Fibroblast of lung (primary cell): Measurements from ENCODE around the gene MUSTN1. TPM values are rescaled to one million over a fixed set of nuclear protein-coding genes. Genes with fewer than 3 reads are reported as not detected.

Source experiments
- DNase-seq, 2 donors: peaks; one replicate each; pipeline versions ENCODE4 v3.0.0 to v3.0.0-alpha.2; 2010; ENCODE audit warnings: low read depth in 2 of 2
- H2AFZ ChIP-seq: 2 replicates; pipeline ENCODE4 v1.5.1; 2012; ENCODE audit warnings: low read length, control low read depth, inconsistent platforms
- H3K27ac ChIP-seq: 2 replicates; pipeline ENCODE4 v1.5.1; 2011; ENCODE audit warnings: low read length, control low read depth; ENCODE audit not compliant: insufficient read depth
- H3K27me3 ChIP-seq: 2 replicates; pipeline ENCODE4 v1.5.1; 2011; ENCODE audit warnings: mild to moderate bottlenecking, low read length; ENCODE audit not compliant: control insufficient read depth, insufficient read depth
- H3K36me3 ChIP-seq: 2 replicates; pipeline ENCODE4 v1.5.1; 2011; ENCODE audit warnings: low read length; ENCODE audit not compliant: control insufficient read depth, insufficient read depth
- H3K4me1 ChIP-seq: 2 replicates; pipeline ENCODE4 v1.5.1; 2011; ENCODE audit warnings: low read length; ENCODE audit not compliant: control insufficient read depth, insufficient read depth; ENCODE audit errors: extremely low read depth
- H3K4me2 ChIP-seq: 2 replicates; pipeline ENCODE4 v1.5.1; 2011; ENCODE audit warnings: low read length, control low read depth; ENCODE audit not compliant: insufficient read depth; ENCODE audit errors: extremely low read depth
- H3K4me3 ChIP-seq, 4 experiments: fragments of 200-600 bp in 1 of 4; sonication (generic) in 1 of 4; replicated peaks in 1 of 4; 2 replicates each; pipeline ENCODE4 v1.5.1; 2011 to 2016; ENCODE audit warnings: low read length in 4 of 4, low read depth in 3 of 4, mild to moderate bottlenecking in 3 of 4, control low read depth in 2 of 4, inconsistent platforms in 1 of 4, mixed read lengths in 1 of 4; ENCODE audit not compliant: insufficient read depth in 1 of 4; ENCODE audit errors: control extremely low read depth in 1 of 4
- H3K79me2 ChIP-seq: 2 replicates; pipeline ENCODE4 v1.5.1; 2012; ENCODE audit warnings: mild to moderate bottlenecking, low read length, inconsistent platforms; ENCODE audit not compliant: control insufficient read depth, insufficient read depth
- H3K9ac ChIP-seq: 2 replicates; pipeline ENCODE4 v1.5.1; 2011; ENCODE audit warnings: mild to moderate bottlenecking, low read length, control low read depth; ENCODE audit not compliant: insufficient read depth
- H3K9me3 ChIP-seq: 2 replicates; pipeline ENCODE4 v1.5.1; 2012; ENCODE audit warnings: low read depth, low read length; ENCODE audit not compliant: control insufficient read depth, insufficient read depth
- H4K20me1 ChIP-seq: 2 replicates; pipeline ENCODE4 v1.5.1; 2011; ENCODE audit warnings: low read length; ENCODE audit not compliant: control insufficient read depth, insufficient read depth; ENCODE audit errors: extremely low read depth
- EZH2 ChIP-seq: IDR thresholded peaks from 2 replicates; pipeline ENCODE4 v1.5.1; 2012; ENCODE audit warnings: low read length, control low read depth, mild to moderate bottlenecking; ENCODE audit errors: missing control alignments
- polyA plus RNA-seq, 2 donors: library from polyadenylated mRNA; depleted of rRNA in 1 of 2; stranded (reverse) in 1 of 2; unstranded in 1 of 2; fragments of >200 nt; gene quantifications; 2 replicates each; pipeline ENCODE4 v1.2.1, GENCODE V29; 2011 to 2012; ENCODE audit warnings: missing spikeins in 1 of 2
- total RNA-seq: library from RNA; depleted of rRNA; stranded (reverse); fragments of >200 nt; gene quantifications from 2 replicates; pipeline ENCODE4 v1.2.1, GENCODE V29; 2014
- TF ChIP-seq, protein P1 (sequence below), 2 donors: IDR thresholded peaks in 1 of 2; conservative IDR thresholded peaks in 1 of 2; 1 replicate in 1 of 2; 2 replicates in 1 of 2; pipeline ENCODE4 v1.5.1; 2011 to 2012; ENCODE audit warnings: low read length in 2 of 2, control low read depth in 1 of 2, inconsistent platforms in 1 of 2, low read depth in 1 of 2, mild to moderate bottlenecking in 1 of 2

MUSTN1 gene
- total and polyA plus RNA-seq, 2 donors (not counting 1 experiment from before 2014, with no cell fraction given), result 3.2 TPM; not detected in 1

DNA sequence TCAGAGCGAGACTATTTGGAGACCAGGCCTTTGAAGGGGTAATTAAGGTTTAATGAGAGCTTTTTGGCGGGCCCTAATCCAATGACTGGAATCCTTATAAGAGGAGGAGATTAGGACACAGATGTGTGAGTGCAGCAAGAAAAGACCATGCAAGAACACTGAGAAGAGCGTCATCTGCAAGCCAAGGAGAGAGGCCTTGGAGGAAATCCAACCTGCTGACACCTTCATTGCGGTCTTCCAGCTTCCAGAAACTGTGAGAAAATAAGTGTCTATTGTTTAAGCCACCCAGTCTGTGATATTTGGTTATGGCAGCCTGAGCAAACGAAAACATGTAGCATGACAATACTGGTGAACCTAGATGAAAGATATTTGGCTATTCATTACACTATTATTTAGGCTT is 23.0 kb upstream of the MUSTN1 start:
- no peaks in the 10 kb centered on the region for H3K27me3 ChIP-seq
- H4K20me1 ChIP-seq, result no peaks in the 10 kb centered on the region
- H3K36me3 ChIP-seq, result no peaks in the 10 kb centered on the region
- TF ChIP-seq, protein P1, sequence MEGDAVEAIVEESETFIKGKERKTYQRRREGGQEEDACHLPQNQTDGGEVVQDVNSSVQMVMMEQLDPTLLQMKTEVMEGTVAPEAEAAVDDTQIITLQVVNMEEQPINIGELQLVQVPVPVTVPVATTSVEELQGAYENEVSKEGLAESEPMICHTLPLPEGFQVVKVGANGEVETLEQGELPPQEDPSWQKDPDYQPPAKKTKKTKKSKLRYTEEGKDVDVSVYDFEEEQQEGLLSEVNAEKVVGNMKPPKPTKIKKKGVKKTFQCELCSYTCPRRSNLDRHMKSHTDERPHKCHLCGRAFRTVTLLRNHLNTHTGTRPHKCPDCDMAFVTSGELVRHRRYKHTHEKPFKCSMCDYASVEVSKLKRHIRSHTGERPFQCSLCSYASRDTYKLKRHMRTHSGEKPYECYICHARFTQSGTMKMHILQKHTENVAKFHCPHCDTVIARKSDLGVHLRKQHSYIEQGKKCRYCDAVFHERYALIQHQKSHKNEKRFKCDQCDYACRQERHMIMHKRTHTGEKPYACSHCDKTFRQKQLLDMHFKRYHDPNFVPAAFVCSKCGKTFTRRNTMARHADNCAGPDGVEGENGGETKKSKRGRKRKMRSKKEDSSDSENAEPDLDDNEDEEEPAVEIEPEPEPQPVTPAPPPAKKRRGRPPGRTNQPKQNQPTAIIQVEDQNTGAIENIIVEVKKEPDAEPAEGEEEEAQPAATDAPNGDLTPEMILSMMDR (conservative IDR thresholded peaks at IDR 0.05 in 1 of 2, IDR thresholded peaks at IDR 0.05 in 1 of 2; ENCODE audit: low read depth in 1 of 2, low read length in 2 of 2), result no peak
- no peak for TF ChIP-seq EZH2
- H2AFZ ChIP-seq, result no peak overlapping the region
- no peaks in the 10 kb centered on the region for H3K4me1 ChIP-seq
- no peaks in the 10 kb centered on the region for H3K79me2 ChIP-seq
- DNase-seq, result no peak
- H3K9me3 ChIP-seq, result no peaks in the 10 kb centered on the region
- no peak overlapping the region for H3K9ac ChIP-seq
- no peak overlapping the region for H3K4me3 ChIP-seq
- no peak overlapping the region for H3K4me2 ChIP-seq
- no peak overlapping the region for H3K27ac ChIP-seq

DNA sequence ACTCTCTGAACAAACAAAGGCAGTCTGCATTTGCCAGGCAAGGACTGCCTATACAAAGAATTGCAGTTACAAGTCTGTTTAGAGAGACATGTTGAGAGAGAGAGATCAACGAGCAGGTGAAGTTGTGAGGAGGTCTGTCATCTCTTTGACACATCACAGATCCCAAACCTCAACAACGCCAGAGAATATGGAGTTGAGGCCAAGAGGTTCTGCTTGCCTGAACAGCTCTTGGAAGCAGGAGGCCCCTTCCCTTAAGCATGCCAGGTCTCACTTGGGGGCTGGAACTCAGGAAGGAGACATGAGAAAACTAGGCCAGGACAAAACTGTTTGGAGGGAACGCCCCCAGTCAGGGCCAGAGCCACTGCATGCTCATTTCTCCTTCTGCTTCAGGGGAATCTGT is 22.3 kb upstream of the MUSTN1 start:
- no peak overlapping the region for H3K4me2 ChIP-seq
- TF ChIP-seq, protein P1 (conservative IDR thresholded peaks at IDR 0.05 in 1 of 2, IDR thresholded peaks at IDR 0.05 in 1 of 2; ENCODE audit: low read depth in 1 of 2, low read length in 2 of 2), result no peak
- no peak for TF ChIP-seq EZH2
- no peaks in the 10 kb centered on the region for H3K79me2 ChIP-seq
- no peak for DNase-seq
- H3K4me1 ChIP-seq, result no peaks in the 10 kb centered on the region
- no peak overlapping the region for H3K9ac ChIP-seq
- no peak overlapping the region for H2AFZ ChIP-seq
- H3K9me3 ChIP-seq, result no peaks in the 10 kb centered on the region
- H3K27me3 ChIP-seq, result no peaks in the 10 kb centered on the region
- H4K20me1 ChIP-seq, result no peaks in the 10 kb centered on the region
- H3K4me3 ChIP-seq, result no peak overlapping the region
- no peaks in the 10 kb centered on the region for H3K36me3 ChIP-seq
- no peak overlapping the region for H3K27ac ChIP-seq

DNA sequence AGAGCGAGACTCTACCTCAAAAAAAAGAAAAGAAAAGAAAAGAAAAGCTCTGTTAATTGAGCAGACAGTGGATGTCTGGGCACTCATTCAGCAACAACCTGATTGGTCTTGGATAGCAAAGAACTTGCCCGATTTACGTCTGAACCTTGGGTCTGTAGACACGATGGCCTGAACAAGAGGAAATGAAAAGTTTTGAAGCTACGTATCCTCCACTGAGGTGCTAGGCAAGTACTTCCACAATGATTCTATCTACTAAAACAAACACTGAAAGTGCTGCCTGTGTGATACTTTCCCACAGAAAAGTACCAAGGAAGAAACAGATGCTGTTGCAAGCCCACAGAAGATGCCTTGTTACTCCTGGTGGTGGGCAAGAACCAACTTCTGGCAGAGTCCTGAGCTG is 21.8 kb upstream of the MUSTN1 start:
- H3K79me2 ChIP-seq, result no peaks in the 10 kb centered on the region
- no peak overlapping the region for H2AFZ ChIP-seq
- no peak for DNase-seq
- H3K4me3 ChIP-seq, result no peak overlapping the region
- no peaks in the 10 kb centered on the region for H3K27me3 ChIP-seq
- TF ChIP-seq EZH2, result no peak
- TF ChIP-seq, protein P1 (conservative IDR thresholded peaks at IDR 0.05 in 1 of 2, IDR thresholded peaks at IDR 0.05 in 1 of 2; ENCODE audit: low read depth in 1 of 2, low read length in 2 of 2), result no peak
- no peak overlapping the region for H3K27ac ChIP-seq
- no peaks in the 10 kb centered on the region for H3K4me1 ChIP-seq
- H3K9ac ChIP-seq, result no peak overlapping the region
- no peaks in the 10 kb centered on the region for H4K20me1 ChIP-seq
- no peaks in the 10 kb centered on the region for H3K36me3 ChIP-seq
- H3K9me3 ChIP-seq, result no peaks in the 10 kb centered on the region
- no peak overlapping the region for H3K4me2 ChIP-seq
